Measurements from ENCODE around the gene IFT80. TPM values are rescaled to one million over a fixed set of nuclear protein-coding genes. Genes with fewer than 3 reads are reported as not detected.

IFT80 gene
- total RNA-seq, 1 experiment from 2014 or later, result 9.1 TPM

DNA sequence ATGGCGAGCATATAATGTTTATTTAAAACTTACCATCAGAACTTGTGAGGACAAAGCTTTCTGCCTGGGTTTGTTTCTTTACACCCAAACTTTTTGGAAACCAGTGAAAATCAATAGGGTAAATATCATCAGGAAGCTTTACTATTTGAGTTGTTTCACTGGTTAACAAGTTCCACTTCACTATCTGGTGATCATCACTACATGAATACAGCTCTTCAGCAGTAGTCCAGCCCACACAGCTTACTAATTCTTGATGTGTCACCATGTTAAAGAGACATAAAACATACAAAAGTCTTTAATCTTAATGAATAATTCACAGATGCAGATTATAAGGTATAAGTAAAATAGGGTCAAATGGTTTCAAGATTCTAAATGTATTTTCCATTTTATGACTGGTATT is 17.6 kb downstream of the IFT80 start:
- Histone ChIP-seq H3K79me2 (ENCODE audit: low read length) (peaks cover 7% of the 10 kb centered on the region; the same call in 1 of the 2 replicates), H3K4me2 (ENCODE audit: low read length) (no peak overlapping the region), H3K36me3 (ENCODE audit: low read depth, low read length) (no peaks in the 10 kb centered on the region), H3K9me3 (ENCODE audit: low read length) (no peaks in the 10 kb centered on the region), H2AFZ (ENCODE audit: low read length) (no peak overlapping the region), H3K27me3 (ENCODE audit: low read length) (no peaks in the 10 kb centered on the region), H3F3A (ENCODE audit: low read length, unreplicated experiment) (no peaks in the 10 kb centered on the region), H3K9me2 (replicated peaks; ENCODE audit: low read length) (no peaks in the 10 kb centered on the region), H3K9ac (ENCODE audit: low read length) (no peak overlapping the region), H3K4me3 (ENCODE audit: low read length) (no peak overlapping the region), H3K27ac (ENCODE audit: low read length) (no peak overlapping the region), H4K20me1 (ENCODE audit: low read length) (no peaks in the 10 kb centered on the region), H3K4me1 (ENCODE audit: insufficient read depth, low read length) (peaks cover 25% of the 10 kb centered on the region)
- ChIA-PET POLR2A (ENCODE audit: unreplicated experiment) (no interaction called here), CTCF (no interaction called here)
- DNase-seq (peak; percentile 44), ATAC-seq (peak; percentile 85)
- intact Hi-C loops (cut with micrococcal nuclease), result no loop called here
- no TSS peak for BruUV-seq (replicated peaks)
- TF ChIP-seq, protein P1, sequence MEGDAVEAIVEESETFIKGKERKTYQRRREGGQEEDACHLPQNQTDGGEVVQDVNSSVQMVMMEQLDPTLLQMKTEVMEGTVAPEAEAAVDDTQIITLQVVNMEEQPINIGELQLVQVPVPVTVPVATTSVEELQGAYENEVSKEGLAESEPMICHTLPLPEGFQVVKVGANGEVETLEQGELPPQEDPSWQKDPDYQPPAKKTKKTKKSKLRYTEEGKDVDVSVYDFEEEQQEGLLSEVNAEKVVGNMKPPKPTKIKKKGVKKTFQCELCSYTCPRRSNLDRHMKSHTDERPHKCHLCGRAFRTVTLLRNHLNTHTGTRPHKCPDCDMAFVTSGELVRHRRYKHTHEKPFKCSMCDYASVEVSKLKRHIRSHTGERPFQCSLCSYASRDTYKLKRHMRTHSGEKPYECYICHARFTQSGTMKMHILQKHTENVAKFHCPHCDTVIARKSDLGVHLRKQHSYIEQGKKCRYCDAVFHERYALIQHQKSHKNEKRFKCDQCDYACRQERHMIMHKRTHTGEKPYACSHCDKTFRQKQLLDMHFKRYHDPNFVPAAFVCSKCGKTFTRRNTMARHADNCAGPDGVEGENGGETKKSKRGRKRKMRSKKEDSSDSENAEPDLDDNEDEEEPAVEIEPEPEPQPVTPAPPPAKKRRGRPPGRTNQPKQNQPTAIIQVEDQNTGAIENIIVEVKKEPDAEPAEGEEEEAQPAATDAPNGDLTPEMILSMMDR (conservative IDR thresholded peaks at IDR 0.05; ENCODE audit: low read depth, low read length), result no peak
- TF ChIP-seq EZH2 (IDR thresholded peaks at IDR 0.05; ENCODE audit: low read length, unreplicated experiment), result no peak
- TF ChIP-seq EZH2phosphoT487 (IDR thresholded peaks at IDR 0.05; ENCODE audit: borderline replicate concordance, low read length), result no peak

DNA sequence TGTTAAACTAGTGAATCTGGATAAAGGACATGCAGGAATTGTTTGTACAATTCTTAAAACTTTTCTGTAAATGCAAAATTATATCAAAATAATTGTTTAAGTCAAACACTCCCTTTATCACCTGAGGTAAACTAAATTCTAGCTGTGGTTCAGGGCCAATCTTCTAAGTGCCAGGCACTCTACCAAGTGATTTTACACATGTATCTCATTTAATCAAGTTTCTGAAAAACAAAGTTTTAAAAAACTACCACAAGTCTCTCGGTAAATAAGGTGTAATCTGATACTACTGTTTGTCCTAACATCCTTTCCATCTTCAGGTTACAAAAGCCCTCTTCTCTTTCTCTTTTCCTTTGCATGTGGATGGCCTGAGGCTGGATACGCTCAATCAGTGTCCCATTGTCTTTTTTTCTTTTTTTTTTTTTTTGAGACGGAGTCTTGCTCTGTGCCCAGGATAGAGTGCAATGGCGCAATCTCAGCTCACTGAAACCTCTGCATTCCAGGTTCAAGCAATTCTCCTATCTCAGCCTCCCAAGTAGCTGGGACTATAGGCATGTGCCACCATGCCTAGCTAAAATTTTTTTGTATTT is 19.3 kb downstream of the IFT80 start:
- intact Hi-C loops (cut with micrococcal nuclease), result no loop called here

More for the DNA sequence above, 19.3 kb downstream of the IFT80 start:
- Histone ChIP-seq H3K27ac (ENCODE audit: low read length) (peak overlapping the region; percentile 3; the same call in 1 of the 2 replicates), H3K9me2 (replicated peaks; ENCODE audit: low read length) (no peaks in the 10 kb centered on the region), H4K20me1 (ENCODE audit: low read length) (no peaks in the 10 kb centered on the region), H3K9ac (ENCODE audit: low read length) (no peak overlapping the region), H3K4me1 (ENCODE audit: insufficient read depth, low read length) (peaks cover 31% of the 10 kb centered on the region), H3K9me3 (ENCODE audit: low read length) (no peaks in the 10 kb centered on the region), H3F3A (ENCODE audit: low read length, unreplicated experiment) (no peaks in the 10 kb centered on the region), H3K79me2 (ENCODE audit: low read length) (peaks cover 2% of the 10 kb centered on the region; the same call in 1 of the 2 replicates), H3K4me2 (ENCODE audit: low read length) (no peak overlapping the region), H3K36me3 (ENCODE audit: low read depth, low read length) (no peaks in the 10 kb centered on the region), H3K27me3 (ENCODE audit: low read length) (no peaks in the 10 kb centered on the region), H2AFZ (ENCODE audit: low read length) (no peak overlapping the region), H3K4me3 (ENCODE audit: low read length) (no peak overlapping the region)
- TF ChIP-seq EZH2 (IDR thresholded peaks at IDR 0.05; ENCODE audit: low read length, unreplicated experiment), result no peak
- TF ChIP-seq, protein P1 (conservative IDR thresholded peaks at IDR 0.05; ENCODE audit: low read depth, low read length), result no peak
- TF ChIP-seq EZH2phosphoT487 (IDR thresholded peaks at IDR 0.05; ENCODE audit: borderline replicate concordance, low read length), result no peak
- CTCF ChIA-PET, result no interaction called here
- POLR2A ChIA-PET (ENCODE audit: unreplicated experiment), result no interaction called here
- DNase-seq, result no peak
- no TSS peak for BruUV-seq (replicated peaks)
- ATAC-seq, result no peak

All from PC-3 (cell line).